Stimulated activated effector memory CD8-positive, alpha-beta T cell treated with anti-CD3 and anti-CD28 coated beads, Interleukin-12 subunit alpha, Interleukin-12 subunit beta, amount 100 ng/mL, for 72 hours (primary cell): ENCODE measurements around the gene PHACTR1.

Source experiments
- ATAC-seq: fragments of 150-1000 bp; cut with Tn5 transposase; 2 replicates; pipeline ENCODE4 v1.10.0; 2021
- DNase-seq, 2 donors: peaks; one replicate each; pipeline ENCODE4 v3.0.0; 2021 to 2022; ENCODE audit warnings: low spot score in 2 of 2
- H3K27ac Mint-ChIP-seq: one replicate; pipeline ENCODE4 v1.8.0; 2022; ENCODE audit warnings: mild to moderate bottlenecking, mixed read lengths
- H3K36me3 Mint-ChIP-seq: one replicate; pipeline ENCODE4 v1.8.0; 2022; ENCODE audit warnings: mild to moderate bottlenecking, mixed read lengths
- H3K4me1 Mint-ChIP-seq: one replicate; pipeline ENCODE4 v1.8.0; 2022; ENCODE audit warnings: mixed read lengths
- H3K4me3 Mint-ChIP-seq: one replicate; pipeline ENCODE4 v1.8.0; 2022; ENCODE audit warnings: mild to moderate bottlenecking, mixed read lengths
- H3K9me3 Mint-ChIP-seq: one replicate; pipeline ENCODE4 v1.8.0; 2022; ENCODE audit warnings: mixed read lengths

The PHACTR1 gene

DNA sequence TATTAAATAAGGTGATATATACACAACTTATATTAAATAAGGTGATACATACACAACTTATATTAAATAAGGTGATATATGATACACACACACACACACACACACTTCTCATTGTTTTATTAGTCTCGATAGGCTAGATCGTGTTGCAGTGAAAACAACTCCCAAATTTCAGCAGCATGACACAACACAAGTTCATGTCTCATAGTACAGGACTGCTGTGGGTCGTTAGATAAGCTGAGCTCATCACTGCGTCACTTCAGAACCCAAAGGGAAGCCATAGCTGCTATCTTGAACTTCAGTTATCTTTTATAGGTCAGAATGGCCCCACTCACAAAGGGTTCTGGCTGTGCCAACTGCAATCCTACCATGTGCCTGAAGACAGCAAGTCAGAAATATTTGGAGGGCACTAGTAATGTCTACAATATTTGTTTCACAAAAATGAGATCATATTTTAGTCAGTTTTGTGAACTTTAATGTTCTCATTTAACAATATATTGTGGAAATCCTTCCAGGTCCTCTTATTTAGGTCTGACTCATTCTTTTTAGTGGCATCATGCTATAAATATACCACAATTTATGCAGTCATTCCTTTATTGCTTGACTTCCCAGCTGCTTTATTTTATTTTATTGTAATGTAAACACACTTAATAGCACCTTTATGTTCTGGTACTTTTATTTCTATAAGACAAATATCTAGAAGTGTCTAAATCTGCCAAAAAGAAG lies 290.2 kb downstream of the PHACTR1 start:
- Mint-ChIP-seq H3K4me1 (no peaks in the 10 kb centered on the region), H3K9me3 (no peaks in the 10 kb centered on the region), H3K36me3 (no peaks in the 10 kb centered on the region), H3K27ac (no peak overlapping the region), H3K4me3 (no peak overlapping the region)
- DNase-seq (no peak), ATAC-seq (no peak)

DNA sequence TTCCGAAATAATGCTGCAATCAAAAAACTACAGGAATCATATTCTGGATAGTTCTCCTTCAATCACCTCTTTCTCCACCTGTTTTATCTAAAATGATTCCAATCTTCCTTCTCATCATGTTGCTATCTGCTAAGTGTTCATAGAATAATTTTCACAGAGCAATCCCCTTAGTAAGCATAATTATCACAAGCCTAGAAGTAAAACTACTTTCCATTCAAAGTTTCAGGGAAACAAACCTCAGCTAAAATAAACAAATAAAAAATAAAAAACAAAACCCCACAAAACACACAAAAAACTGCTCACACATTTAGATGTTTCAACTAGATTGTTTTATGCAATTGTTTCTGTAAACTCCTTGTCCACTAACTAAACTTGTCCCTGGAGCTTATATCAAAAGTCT lies 291.2 kb downstream of the PHACTR1 start:
- no peaks in the 10 kb centered on the region for H3K9me3 Mint-ChIP-seq
- H3K27ac Mint-ChIP-seq = no peak overlapping the region
- no peaks in the 10 kb centered on the region for H3K36me3 Mint-ChIP-seq
- ATAC-seq (no peak), DNase-seq (no peak)
- H3K4me3 Mint-ChIP-seq = no peak overlapping the region
- H3K4me1 Mint-ChIP-seq = no peaks in the 10 kb centered on the region

DNA sequence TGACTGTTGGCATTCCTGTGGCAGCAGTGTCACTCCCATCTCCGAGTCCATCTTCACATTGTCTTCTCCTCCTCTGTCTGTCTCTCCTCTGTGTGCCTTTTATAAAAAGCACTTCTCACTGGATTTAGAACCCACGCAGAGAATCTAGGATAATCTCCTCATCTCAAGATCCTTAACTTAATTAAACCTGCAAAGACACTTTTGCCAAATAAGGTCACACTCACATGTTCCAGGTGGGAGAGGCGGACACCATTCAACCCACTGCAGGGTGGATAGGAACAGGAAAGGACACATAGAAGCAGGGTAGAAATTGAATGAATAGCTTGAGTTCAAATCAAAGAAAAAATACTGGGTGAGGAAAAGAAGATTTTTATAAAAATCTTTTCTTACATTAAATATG lies 292.5 kb downstream of the PHACTR1 start:
- Mint-ChIP-seq H3K4me1 (peaks cover 5% of the 10 kb centered on the region), H3K27ac (no peak overlapping the region), H3K9me3 (no peaks in the 10 kb centered on the region), H3K36me3 (no peaks in the 10 kb centered on the region), H3K4me3 (no peak overlapping the region)
- ATAC-seq (no peak), DNase-seq (no peak)

DNA sequence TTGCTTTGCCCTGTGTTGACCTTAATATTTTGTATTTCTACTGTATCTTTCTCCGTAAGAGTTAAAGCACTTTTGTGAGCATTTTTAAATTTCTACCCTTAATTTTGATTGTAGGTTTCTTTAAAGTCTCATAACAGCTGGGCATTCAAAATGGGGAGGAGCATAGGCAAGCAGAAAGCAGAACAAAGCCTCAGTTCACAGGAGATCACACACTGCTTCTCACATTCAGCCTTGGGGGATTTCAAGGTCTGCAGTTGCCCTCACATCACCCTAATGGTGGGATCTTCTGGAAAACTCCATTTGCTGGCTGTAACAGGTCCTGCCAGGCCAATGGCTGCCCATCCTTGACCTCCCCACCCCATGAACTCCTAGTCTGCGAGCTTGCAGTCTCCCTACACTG lies 292.9 kb downstream of the PHACTR1 start:
- DNase-seq = no peak
- H3K9me3 Mint-ChIP-seq = no peaks in the 10 kb centered on the region
- ATAC-seq = no peak
- no peaks in the 10 kb centered on the region for H3K36me3 Mint-ChIP-seq
- peaks cover 5% of the 10 kb centered on the region for H3K4me1 Mint-ChIP-seq
- no peak overlapping the region for H3K4me3 Mint-ChIP-seq
- no peak overlapping the region for H3K27ac Mint-ChIP-seq

DNA sequence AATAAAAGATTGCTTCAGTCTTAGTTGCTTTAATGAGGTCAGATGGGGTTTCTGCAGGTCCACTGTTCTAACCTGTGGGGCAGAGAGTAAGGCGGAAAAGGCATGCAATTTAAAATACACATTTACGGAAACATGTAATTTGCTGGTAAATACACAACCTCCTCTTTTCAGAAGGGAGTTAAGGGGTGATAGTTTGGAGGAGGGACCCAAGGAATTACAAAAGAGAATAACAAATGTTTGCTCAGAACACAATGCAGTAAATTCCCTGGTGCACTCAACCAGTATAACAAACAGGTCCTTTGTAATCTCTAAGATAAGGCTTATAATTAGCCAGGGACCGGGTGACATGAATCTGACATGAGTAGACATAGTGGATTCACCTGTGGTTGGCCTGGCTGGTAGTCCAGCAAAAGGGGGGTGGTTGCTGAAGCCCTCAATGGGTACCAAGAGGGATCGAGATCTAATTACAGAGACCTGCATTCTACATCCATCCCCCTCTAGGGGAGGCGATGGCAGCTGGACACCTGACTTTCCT lies 295.1 kb downstream of the PHACTR1 start:
- Mint-ChIP-seq H3K27ac (no peak overlapping the region), H3K9me3 (no peaks in the 10 kb centered on the region), H3K4me1 (peaks cover 5% of the 10 kb centered on the region), H3K4me3 (no peak overlapping the region), H3K36me3 (no peaks in the 10 kb centered on the region)
- ATAC-seq (no peak), DNase-seq (no peak)

DNA sequence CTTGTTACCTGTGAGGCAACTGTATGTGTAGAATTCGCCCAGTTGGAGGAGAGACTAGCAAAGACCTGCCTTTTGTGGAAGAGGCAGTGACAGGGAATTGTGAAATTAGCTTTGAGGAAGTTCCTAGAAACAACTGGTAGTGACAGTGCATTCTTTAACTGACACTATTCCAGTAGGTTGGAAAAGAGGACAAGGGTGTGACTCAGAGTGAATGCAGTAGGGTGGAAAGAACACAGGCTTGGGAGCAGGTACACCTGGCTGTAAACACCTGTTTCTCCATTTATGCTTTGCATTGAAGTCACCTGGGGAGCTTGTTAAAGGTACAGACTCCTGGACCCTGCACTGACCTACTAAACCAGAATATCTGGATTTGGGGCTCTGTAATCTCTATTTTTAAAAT lies 295.7 kb downstream of the PHACTR1 start:
- ATAC-seq (no peak), DNase-seq (no peak)
- H3K4me3 Mint-ChIP-seq = no peak overlapping the region
- H3K4me1 Mint-ChIP-seq = peaks cover 5% of the 10 kb centered on the region
- no peaks in the 10 kb centered on the region for H3K36me3 Mint-ChIP-seq
- H3K9me3 Mint-ChIP-seq = no peaks in the 10 kb centered on the region
- H3K27ac Mint-ChIP-seq = no peak overlapping the region

DNA sequence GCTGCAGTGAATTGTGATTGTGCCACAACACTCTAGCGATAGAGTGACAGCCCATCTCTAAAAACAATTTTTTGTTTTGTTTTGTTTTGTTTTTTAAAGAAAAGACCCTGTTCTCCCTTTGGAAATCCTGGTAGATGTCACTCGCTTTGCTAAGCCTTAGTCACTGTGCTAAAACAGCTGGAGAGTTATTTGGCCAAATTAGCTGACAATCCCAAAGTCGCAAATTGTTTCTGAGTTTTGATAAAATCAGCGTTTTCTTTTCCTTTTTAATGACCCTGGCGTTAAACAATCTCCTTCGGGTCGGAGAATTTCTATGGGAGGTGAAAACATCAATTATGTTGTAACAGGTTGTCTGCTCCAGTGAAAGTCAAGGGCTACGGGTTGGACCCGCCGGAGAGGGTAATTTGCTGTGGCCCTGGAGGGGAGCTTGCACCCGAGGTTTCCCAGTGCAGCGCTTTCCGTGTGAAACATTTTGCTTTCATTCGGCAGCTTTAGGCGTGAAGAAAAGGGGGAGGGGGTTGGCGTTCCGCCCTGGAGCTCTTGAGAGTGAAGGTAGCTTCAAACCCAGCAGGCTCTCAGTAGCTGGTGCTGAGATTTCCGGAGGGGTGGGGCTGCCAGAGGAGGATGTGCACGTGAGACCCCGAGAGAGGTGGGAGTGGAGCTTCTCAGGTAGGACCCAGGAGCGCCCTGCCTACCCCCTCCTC lies 296.6 kb downstream of the PHACTR1 start:
- Mint-ChIP-seq H3K9me3 (no peaks in the 10 kb centered on the region), H3K4me3 (peak overlapping the region; percentile 59), H3K4me1 (peaks cover 5% of the 10 kb centered on the region), H3K36me3 (no peaks in the 10 kb centered on the region), H3K27ac (no peak overlapping the region)
- ATAC-seq (no peak), DNase-seq (no peak)

DNA sequence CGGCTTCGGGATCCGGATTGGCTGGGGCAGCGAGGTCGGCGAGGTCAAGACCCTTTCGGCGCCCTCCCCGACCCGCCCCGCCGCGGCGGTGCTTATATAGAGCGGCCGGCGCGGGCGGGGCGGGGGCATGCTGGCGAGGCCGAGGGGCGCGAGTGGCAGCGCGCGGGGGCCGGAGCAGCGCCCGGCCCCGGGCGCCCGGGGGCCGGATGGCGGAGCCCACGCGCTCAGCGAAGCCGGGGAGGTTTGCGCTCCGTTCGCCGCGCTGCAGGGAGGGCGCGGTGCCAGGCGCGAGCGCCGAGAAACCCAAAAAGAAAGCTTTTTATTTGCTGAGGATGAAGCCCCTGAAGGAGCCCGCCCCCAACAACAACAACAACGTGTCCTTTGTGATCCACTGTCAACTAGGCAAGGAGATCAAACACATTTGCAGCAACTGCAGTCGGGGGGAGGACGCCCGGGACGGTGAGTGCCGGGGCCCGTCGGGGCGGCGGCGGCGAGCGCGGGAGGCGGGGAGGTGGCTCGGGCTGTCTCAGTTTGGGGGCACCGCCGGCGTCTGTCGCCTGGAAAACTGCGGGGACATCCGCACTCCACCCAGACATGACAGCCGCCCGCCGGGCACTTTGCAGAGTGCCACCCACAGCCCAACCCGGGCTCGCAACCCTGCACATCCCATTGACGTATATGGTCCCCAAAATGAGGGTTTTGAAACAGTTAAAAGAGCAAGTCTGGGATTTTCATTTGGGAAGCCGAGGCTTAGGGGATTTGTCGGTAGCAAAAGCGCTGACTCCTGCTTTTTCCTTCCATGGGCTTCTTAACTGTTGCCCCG lies 297.3 kb downstream of the PHACTR1 start:
- Mint-ChIP-seq H3K4me1 (peaks cover 5% of the 10 kb centered on the region), H3K27ac (no peak overlapping the region), H3K36me3 (no peaks in the 10 kb centered on the region), H3K4me3 (peak overlapping the region; percentile 59), H3K9me3 (no peaks in the 10 kb centered on the region)
- no peak for DNase-seq
- peak; percentile 37 for ATAC-seq

DNA sequence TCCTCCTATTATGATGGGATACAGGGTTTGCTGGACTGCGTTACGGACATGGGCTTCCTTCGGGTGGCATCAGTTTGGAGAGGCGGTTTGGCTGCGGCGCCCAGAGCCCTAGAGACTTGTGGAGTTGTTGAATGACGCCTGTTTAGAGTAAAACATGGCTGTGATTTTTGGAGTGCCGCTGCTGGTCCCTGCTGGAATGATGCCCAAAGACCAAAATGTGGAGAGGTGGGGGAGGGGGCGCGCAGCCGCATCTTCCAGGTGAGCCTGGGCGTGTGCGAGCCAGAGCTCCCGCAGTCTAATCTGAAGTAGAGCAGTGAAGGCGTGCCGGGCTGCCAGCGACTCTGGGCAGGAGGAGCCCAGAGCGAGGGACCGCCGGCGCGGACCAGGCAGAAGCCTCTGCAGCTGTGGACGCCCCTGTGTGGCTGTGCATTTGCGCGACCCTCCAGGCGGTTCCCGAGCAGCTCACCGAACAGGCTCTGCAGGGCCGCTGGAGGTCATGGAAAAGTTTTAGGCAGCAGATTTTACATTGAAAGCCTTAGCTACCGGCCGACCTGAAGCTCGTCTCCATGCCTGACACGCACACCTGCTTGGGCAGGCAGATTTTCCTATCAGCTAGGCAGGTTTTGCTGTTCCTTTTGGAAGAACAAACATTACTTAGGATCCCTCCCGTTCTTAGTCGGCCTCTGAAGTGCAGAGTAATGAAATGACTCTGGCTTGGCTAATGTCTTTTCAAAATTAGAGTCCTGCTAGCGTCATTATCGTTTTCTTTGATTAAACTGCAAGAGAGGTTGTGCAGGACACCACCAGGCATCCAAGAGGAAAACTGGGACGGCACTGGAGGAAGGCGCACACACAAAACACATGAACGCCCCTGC lies 298.2 kb downstream of the PHACTR1 start:
- Mint-ChIP-seq H3K27ac (no peak overlapping the region), H3K36me3 (no peaks in the 10 kb centered on the region), H3K9me3 (no peaks in the 10 kb centered on the region), H3K4me3 (no peak overlapping the region), H3K4me1 (peaks cover 5% of the 10 kb centered on the region)
- ATAC-seq (no peak), DNase-seq (no peak)

DNA sequence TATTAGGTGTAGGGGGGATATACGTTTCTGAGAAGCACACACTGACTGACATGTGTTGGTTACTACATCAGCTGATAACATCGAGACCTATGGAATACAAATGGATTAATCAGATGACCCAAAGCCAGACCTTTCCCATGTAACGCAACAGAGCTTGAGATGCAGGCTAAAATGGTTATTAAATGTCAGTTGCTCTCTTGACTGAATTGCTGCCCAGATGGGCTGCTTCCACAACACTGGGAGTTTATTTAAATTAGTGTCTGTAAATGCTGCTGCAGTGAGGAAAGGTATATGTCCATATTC lies 298.8 kb downstream of the PHACTR1 start:
- Mint-ChIP-seq H3K9me3 (no peaks in the 10 kb centered on the region), H3K4me3 (no peak overlapping the region), H3K4me1 (peaks cover 5% of the 10 kb centered on the region), H3K27ac (no peak overlapping the region), H3K36me3 (no peaks in the 10 kb centered on the region)
- DNase-seq (no peak), ATAC-seq (no peak)

DNA sequence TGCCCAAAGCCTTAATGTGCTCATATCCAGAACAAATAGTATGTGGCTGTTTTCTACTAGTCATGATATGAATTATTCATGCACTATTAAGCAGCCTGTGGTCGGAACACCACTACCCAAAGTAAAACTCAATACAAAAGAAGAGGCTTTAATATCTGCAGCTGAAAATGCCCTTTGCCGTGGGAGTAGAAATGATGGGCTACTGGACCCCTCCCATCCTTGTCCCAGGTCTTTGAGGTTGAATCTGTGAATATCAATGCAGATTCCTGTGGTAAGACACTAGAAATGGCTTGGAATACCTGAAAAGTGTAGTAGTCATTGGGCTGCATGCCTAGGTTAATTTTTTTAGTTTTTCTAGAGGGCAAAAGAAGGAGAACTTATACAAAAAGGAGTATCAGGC lies 308.0 kb downstream of the PHACTR1 start:
- no peaks in the 10 kb centered on the region for H3K36me3 Mint-ChIP-seq
- H3K4me1 Mint-ChIP-seq = no peaks in the 10 kb centered on the region
- no peak for DNase-seq
- no peaks in the 10 kb centered on the region for H3K9me3 Mint-ChIP-seq
- no peak overlapping the region for H3K4me3 Mint-ChIP-seq
- no peak for ATAC-seq
- H3K27ac Mint-ChIP-seq = no peak overlapping the region

DNA sequence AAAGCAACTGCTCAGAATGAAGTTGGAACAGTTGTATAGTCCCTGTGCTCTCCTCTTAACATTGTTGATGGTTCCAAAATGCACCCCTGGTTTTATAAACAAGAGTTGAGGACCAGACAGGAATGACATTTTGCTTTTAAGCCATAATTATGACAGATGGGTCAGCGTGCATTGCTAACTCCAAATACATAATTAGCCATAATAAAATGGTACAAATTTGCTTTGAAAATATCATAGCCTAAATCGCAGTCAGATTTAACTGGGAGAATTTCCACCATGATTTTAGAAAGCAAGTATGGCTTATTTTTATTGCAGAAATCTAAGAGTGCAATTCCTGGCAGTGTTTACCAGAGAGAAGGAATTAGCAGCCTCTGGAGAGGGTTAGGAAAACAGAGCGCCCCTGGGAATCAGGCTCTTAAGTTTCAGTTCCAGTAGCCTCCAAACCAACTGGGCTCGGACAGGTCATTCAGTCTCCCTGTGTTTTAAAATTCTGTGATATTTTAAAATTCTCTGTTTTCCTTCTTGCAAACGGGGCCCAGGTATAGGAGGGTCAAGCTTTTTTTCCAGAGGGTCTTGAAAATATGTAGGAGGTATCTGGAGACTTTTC lies 309.4 kb downstream of the PHACTR1 start:
- Mint-ChIP-seq H3K36me3 (no peaks in the 10 kb centered on the region), H3K27ac (no peak overlapping the region), H3K9me3 (no peaks in the 10 kb centered on the region), H3K4me1 (no peaks in the 10 kb centered on the region), H3K4me3 (no peak overlapping the region)
- DNase-seq = no peak
- no peak for ATAC-seq

DNA sequence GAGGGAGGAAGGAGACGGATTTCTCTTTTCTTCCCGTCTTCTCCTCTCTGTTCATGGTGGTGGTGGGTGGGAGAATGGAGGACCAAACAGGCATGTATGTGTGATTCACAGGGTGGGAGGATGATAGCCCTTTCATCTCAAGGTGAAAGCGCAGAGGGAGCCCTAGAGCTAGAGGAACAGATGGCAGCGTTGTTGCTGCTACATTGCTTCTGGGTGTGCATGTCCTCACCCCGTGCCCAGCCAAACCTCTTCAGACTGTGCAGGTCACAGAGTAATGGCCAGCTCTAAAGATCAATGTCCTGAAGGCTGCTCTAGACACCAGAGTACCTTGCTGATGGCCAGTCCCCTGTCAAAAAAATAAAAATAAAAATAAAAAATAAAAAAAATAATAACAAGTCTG lies 310.0 kb downstream of the PHACTR1 start:
- Mint-ChIP-seq H3K4me1 (no peaks in the 10 kb centered on the region), H3K27ac (no peak overlapping the region), H3K36me3 (no peaks in the 10 kb centered on the region), H3K4me3 (no peak overlapping the region), H3K9me3 (no peaks in the 10 kb centered on the region)
- DNase-seq (no peak), ATAC-seq (no peak)

DNA sequence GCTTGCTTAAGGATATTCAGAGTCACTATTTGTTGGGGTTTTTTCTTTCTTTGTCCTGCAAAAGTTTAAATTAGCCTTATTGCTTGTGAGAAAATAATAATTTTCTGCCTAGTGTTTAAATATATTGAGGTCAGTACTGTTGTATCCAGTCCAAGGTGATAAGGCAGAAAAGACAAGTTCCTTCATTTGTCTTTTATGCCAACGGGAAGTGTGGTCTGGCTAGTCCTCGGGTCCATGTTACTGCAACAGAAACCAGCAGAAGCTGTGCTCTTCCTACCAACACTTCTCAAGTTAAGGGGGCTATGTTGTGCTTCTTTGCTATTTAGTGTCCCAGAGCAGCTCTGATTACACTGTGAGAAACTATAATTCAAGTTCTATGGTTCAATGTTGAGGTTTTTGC lies 310.6 kb downstream of the PHACTR1 start:
- no peak overlapping the region for H3K27ac Mint-ChIP-seq
- no peaks in the 10 kb centered on the region for H3K36me3 Mint-ChIP-seq
- H3K4me3 Mint-ChIP-seq = no peak overlapping the region
- no peaks in the 10 kb centered on the region for H3K9me3 Mint-ChIP-seq
- ATAC-seq = no peak
- no peak for DNase-seq
- no peaks in the 10 kb centered on the region for H3K4me1 Mint-ChIP-seq

DNA sequence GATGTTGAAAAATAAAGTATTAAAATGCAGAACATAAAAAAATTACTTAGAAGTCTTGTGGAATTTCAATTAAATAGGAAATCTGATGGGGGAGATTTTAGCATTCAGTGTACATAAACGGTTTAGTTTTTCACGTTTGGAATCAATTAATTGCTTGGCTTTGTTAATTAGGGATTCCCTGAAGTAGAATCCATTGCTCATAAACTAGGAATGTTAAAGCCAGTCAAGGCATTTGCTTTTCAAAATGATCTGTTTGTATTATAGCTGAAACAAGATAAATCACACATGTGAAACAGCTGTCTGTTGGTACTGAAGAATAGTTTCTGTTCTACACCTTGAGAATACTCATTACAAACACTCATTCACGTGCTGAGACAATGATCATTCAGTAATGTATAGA lies 313.8 kb downstream of the PHACTR1 start:
- ATAC-seq (no peak), DNase-seq (no peak)
- Mint-ChIP-seq H3K36me3 (no peaks in the 10 kb centered on the region), H3K27ac (no peak overlapping the region), H3K4me3 (no peak overlapping the region), H3K9me3 (no peaks in the 10 kb centered on the region), H3K4me1 (no peaks in the 10 kb centered on the region)
